Chondrocyte (in vitro differentiated cells): ENCODE results near the gene TBXAS1. TPM values are rescaled to one million over a fixed set of nuclear protein-coding genes. Genes with fewer than 3 reads are reported as not detected.

ENCODE experiments used
- DNase-seq: peaks from one replicate; pipeline ENCODE4 v3.0.0; 2021; ENCODE audit warnings: mixed read lengths, low spot score
- H3K27ac Mint-ChIP-seq: one replicate; pipeline ENCODE4 v1.8.0; 2021; ENCODE audit warnings: mild to moderate bottlenecking, moderate library complexity, mixed read lengths; ENCODE audit not compliant: unreplicated experiment
- H3K27me3 Mint-ChIP-seq: 2 replicates; pipeline ENCODE4 v1.8.0; 2021; ENCODE audit warnings: low read depth, mixed read lengths
- H3K36me3 Mint-ChIP-seq: 2 replicates; pipeline ENCODE4 v1.8.0; 2021; ENCODE audit warnings: low read depth, mixed read lengths
- H3K4me1 Mint-ChIP-seq: 2 replicates; pipeline ENCODE4 v1.8.0; 2021; ENCODE audit warnings: low read depth, mild to moderate bottlenecking, mixed read lengths
- H3K4me3 Mint-ChIP-seq: one replicate; pipeline ENCODE4 v1.8.0; 2021; ENCODE audit warnings: mild to moderate bottlenecking, moderate library complexity, mixed read lengths; ENCODE audit not compliant: unreplicated experiment
- H3K9me3 Mint-ChIP-seq: 2 replicates; pipeline ENCODE4 v1.8.0; 2021; ENCODE audit warnings: low read depth, mixed read lengths
- total RNA-seq: library from RNA; stranded (reverse); gene quantifications from 3 replicates; pipeline ENCODE4 v1.2.1, GENCODE V29; 2021
- TF ChIP-seq, protein P1 (sequence below): fragments of 200-600 bp; sonication (generic); IDR thresholded peaks from 2 replicates; pipeline ENCODE4 v1.5.0; 2021; ENCODE audit warnings: antibody characterized with exemption, mild to moderate bottlenecking, moderate library complexity

Gene TBXAS1
- total RNA-seq, 1 donor from 2014 or later: 2.4 TPM

- Mint-ChIP-seq H3K27me3 (peaks cover 2% of the 10 kb centered on the region), H3K36me3 (peaks cover 8% of the 10 kb centered on the region), H3K9me3 (peaks cover 11% of the 10 kb centered on the region), H3K4me1 (no peaks in the 10 kb centered on the region), H3K27ac (no peak overlapping the region), H3K4me3 (no peak overlapping the region)
- TF ChIP-seq, protein P1, sequence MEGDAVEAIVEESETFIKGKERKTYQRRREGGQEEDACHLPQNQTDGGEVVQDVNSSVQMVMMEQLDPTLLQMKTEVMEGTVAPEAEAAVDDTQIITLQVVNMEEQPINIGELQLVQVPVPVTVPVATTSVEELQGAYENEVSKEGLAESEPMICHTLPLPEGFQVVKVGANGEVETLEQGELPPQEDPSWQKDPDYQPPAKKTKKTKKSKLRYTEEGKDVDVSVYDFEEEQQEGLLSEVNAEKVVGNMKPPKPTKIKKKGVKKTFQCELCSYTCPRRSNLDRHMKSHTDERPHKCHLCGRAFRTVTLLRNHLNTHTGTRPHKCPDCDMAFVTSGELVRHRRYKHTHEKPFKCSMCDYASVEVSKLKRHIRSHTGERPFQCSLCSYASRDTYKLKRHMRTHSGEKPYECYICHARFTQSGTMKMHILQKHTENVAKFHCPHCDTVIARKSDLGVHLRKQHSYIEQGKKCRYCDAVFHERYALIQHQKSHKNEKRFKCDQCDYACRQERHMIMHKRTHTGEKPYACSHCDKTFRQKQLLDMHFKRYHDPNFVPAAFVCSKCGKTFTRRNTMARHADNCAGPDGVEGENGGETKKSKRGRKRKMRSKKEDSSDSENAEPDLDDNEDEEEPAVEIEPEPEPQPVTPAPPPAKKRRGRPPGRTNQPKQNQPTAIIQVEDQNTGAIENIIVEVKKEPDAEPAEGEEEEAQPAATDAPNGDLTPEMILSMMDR: no peak
- DNase-seq: no peak
Observed at GRCh38 chr7:139950881-139951525, 121.9 kb downstream of the TBXAS1 start.

DNA sequence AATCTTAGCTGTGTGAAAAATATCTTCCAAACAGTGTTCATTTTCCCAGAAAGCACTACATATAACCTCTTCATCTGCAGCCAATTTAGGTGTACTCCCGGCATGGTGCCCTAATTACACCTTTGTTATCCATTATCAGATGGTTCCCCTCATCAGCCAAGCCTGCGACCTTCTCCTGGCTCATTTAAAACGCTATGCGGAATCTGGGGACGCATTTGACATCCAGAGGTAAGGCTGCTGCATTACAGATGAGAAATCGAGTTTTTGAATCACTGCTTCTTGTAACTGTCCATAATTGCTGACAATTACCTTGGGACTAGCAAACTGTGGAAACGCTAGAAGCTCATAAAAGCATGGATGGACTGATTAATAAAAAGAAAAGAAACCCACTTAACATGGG is 124.2 kb downstream of the TBXAS1 start:
- H3K27me3 Mint-ChIP-seq: peaks cover 2% of the 10 kb centered on the region
- no peaks in the 10 kb centered on the region for H3K36me3 Mint-ChIP-seq
- peaks cover 2% of the 10 kb centered on the region for H3K4me1 Mint-ChIP-seq
- H3K4me3 Mint-ChIP-seq: no peak overlapping the region
- no peak overlapping the region for H3K27ac Mint-ChIP-seq
- no peaks in the 10 kb centered on the region for H3K9me3 Mint-ChIP-seq
- DNase-seq: no peak
- TF ChIP-seq, protein P1: no peak

DNA sequence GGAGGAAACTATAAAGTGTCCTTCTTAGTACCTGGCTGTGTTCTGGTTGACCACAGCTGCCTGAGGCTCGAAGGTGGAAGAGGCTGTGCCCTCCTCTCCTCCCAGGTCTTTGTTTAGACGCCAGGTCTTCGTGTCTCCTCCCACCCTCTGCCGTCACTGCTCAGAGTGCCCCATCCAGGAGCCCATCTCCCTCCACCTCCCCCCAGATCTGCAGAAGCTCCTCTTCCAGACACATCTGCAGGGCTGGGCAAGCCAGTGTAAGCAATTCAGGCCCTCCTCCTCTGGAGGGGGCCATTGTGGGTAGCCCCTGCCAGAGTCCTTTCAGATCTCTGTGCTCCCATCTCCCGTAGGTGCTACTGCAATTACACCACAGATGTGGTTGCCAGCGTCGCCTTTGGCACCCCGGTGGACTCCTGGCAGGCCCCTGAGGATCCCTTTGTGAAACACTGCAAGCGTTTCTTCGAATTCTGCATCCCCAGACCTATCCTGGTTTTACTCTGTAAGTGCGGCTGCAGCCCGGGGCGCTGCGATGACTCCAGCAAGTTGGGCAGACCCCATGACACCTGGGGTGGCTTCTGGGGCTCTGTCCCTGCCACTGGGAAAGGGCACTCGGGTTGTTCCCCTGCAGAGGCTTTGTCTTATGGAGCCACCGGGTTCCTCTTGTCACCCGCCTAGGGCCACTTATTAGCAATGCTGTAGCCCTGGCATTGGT is 126.2 kb downstream of the TBXAS1 start:
- DNase-seq: no peak
- H3K9me3 Mint-ChIP-seq: no peaks in the 10 kb centered on the region
- TF ChIP-seq, protein P1: no peak
- peaks cover 2% of the 10 kb centered on the region for H3K27me3 Mint-ChIP-seq
- H3K4me3 Mint-ChIP-seq: no peak overlapping the region
- H3K4me1 Mint-ChIP-seq: peaks cover 19% of the 10 kb centered on the region
- H3K27ac Mint-ChIP-seq: no peak overlapping the region
- no peaks in the 10 kb centered on the region for H3K36me3 Mint-ChIP-seq

- Mint-ChIP-seq H3K27ac (peak overlapping the region; percentile 24), H3K36me3 (no peaks in the 10 kb centered on the region), H3K9me3 (no peaks in the 10 kb centered on the region), H3K4me1 (peaks cover 22% of the 10 kb centered on the region), H3K27me3 (peaks cover 7% of the 10 kb centered on the region), H3K4me3 (no peak overlapping the region)
- TF ChIP-seq, protein P1: no peak
- DNase-seq: peak; percentile 55
Observed at GRCh38 chr7:139958599-139959284, 129.7 kb downstream of the TBXAS1 start.

DNA sequence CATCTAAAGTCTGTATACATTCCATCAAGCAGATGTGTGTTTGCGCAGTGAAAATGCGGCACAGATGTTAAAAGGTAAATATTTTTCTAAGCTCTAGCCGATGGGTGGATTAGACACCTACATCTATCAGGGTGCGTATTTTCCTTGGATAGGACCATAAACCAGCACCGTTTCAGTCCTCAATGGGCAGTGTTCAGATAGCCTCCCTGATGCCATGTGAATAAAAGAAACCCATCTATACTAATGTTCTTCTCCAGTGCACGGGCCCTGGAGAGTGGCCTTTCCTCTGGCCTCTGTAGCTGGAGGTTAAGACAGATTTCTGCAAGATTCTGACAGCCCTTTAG is 130.2 kb downstream of the TBXAS1 start:
- Mint-ChIP-seq H3K27ac (peak overlapping the region; percentile 7), H3K27me3 (peaks cover 8% of the 10 kb centered on the region), H3K9me3 (no peaks in the 10 kb centered on the region)

More for the DNA sequence above, 130.2 kb downstream of the TBXAS1 start:
- no peak overlapping the region for H3K4me3 Mint-ChIP-seq
- TF ChIP-seq, protein P1: no peak
- no peak for DNase-seq
- H3K4me1 Mint-ChIP-seq: peaks cover 22% of the 10 kb centered on the region
- H3K36me3 Mint-ChIP-seq: no peaks in the 10 kb centered on the region
